NT2/D1 (cell line): ENCODE data around the gene HS1BP3.

ENCODE experiments used
- DNase-seq: peaks from one replicate; pipeline ENCODE4 v3.0.0-alpha.2; 2011; ENCODE audit warnings: low read depth, low spot score
- H3K27me3 ChIP-seq: 2 replicates; pipeline ENCODE4 v1.6.0; 2011; ENCODE audit warnings: mild to moderate bottlenecking; ENCODE audit not compliant: insufficient read length, insufficient read depth
- H3K36me3 ChIP-seq: 2 replicates; pipeline ENCODE4 v1.6.1; 2011; ENCODE audit warnings: mild to moderate bottlenecking, low read length, mixed read lengths; ENCODE audit not compliant: insufficient read depth, insufficient read length
- H3K4me1 ChIP-seq: 2 replicates; pipeline ENCODE4 v1.5.1; 2011; ENCODE audit not compliant: insufficient read depth, insufficient read length
- H3K4me3 ChIP-seq: 2 replicates; pipeline ENCODE4 v1.5.1; 2011; ENCODE audit warnings: low read depth; ENCODE audit not compliant: insufficient read length
- H3K9ac ChIP-seq: 2 replicates; pipeline ENCODE4 v1.6.0; 2011; ENCODE audit warnings: low read depth; ENCODE audit not compliant: insufficient read length
- H3K9me3 ChIP-seq: 2 replicates; pipeline ENCODE4 v1.5.1; 2011; ENCODE audit warnings: mild to moderate bottlenecking, low read length; ENCODE audit not compliant: insufficient read depth
- SUZ12 ChIP-seq: IDR thresholded peaks from 2 replicates; pipeline ENCODE4 v1.6.1; 2011; ENCODE audit not compliant: insufficient read length, insufficient read depth; ENCODE audit errors: extremely low read depth
- YY1 ChIP-seq: IDR thresholded peaks from 2 replicates; pipeline ENCODE4 v1.6.1; 2011; ENCODE audit not compliant: insufficient read length, insufficient read depth
- ZNF274 ChIP-seq: IDR thresholded peaks from 2 replicates; pipeline ENCODE4 v1.6.1; 2011; ENCODE audit warnings: mild to moderate bottlenecking, low read depth, low read length

HS1BP3 gene

DNA sequence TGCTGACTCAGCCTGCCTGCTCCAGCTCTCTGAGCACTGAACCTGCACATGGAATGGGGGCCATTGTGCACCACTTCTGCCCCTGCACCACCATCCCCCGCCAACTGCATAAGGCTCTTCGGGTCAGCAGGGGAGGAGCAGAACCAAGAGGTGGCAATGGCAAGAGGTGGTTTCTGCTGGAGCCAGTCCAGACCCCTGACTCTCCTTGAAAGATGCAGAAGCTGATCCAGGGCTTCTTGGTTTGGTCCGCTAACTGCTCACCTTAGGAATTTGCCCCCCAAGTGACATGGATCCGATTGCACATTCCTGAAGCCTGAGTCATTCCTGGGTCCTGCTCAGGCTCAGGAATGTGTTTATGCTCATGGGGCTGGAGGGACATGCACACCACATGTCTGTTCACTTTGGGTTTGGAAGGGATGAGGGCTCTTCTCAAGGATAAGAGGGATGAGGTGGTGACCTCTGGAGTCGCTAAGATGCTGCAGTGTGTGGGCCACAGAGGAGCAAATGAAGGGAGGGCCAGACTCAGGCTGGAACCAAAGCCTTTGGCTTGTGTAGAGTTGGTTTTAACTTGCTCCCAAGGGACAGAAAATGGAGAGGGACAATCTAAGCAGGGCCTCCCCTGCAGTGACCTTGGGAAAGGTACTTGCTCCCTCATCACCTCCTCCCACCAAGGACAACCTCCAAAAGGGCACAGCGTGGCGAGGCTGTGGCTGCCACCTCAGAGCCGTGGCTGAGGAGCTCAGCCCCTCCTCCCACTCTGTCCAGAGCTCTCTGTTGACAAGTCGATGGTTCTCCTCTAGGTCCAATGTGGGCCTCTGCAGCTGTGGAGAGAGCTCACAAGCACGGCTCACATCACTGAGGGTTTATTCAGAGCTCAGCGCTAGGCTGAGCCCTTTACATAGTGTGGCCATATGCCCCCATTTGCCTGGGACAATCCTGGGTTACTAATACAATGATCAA lies 66.2 kb downstream of the HS1BP3 start:
- Histone ChIP-seq H3K4me3 (no peak overlapping the region), H3K4me1 (peaks cover 19% of the 10 kb centered on the region), H3K9me3 (peaks cover 11% of the 10 kb centered on the region), H3K9ac (peak overlapping the region; percentile 39), H3K36me3 (no peaks in the 10 kb centered on the region), H3K27me3 (no peaks in the 10 kb centered on the region)
- peak; percentile 97 for DNase-seq
- TF ChIP-seq SUZ12 (no peak), YY1 (no peak), ZNF274 (no peak)

DNA sequence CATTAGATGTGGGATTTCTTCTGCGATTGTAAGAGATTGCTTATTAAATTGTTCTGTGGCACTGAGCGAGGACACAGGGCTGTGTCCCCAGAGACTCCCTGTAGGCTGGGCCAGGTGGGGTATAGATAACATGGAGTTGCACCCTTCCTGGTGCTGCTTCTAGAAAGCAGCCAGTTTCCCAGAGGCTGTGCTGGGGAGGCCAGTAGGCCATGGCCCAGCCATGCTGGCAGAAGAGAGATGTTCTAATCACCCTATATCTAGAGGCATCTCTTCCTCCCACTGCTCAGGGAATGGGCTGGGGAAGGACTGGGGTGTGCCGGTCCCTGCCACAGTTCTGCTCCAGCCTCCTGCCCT lies 66.9 kb downstream of the HS1BP3 start:
- Histone ChIP-seq H3K36me3 (no peaks in the 10 kb centered on the region), H3K4me3 (no peak overlapping the region), H3K9ac (peak overlapping the region; percentile 39), H3K4me1 (peaks cover 19% of the 10 kb centered on the region), H3K9me3 (peaks cover 11% of the 10 kb centered on the region), H3K27me3 (no peaks in the 10 kb centered on the region)
- DNase-seq: no peak
- TF ChIP-seq SUZ12: no peak
- TF ChIP-seq YY1: no peak
- no peak for TF ChIP-seq ZNF274

- TF ChIP-seq YY1: no peak
- no peak for TF ChIP-seq ZNF274
- no peak for TF ChIP-seq SUZ12
- H3K4me1 ChIP-seq: peaks cover 25% of the 10 kb centered on the region
- DNase-seq: no peak
- no peaks in the 10 kb centered on the region for H3K36me3 ChIP-seq
- H3K9ac ChIP-seq: peak overlapping the region; percentile 2
- no peak overlapping the region for H3K4me3 ChIP-seq
- H3K9me3 ChIP-seq: peaks cover 11% of the 10 kb centered on the region
- H3K27me3 ChIP-seq: no peaks in the 10 kb centered on the region
Measured at GRCh38 chr2:20583425-20583881, 67.4 kb downstream of the HS1BP3 start.

DNA sequence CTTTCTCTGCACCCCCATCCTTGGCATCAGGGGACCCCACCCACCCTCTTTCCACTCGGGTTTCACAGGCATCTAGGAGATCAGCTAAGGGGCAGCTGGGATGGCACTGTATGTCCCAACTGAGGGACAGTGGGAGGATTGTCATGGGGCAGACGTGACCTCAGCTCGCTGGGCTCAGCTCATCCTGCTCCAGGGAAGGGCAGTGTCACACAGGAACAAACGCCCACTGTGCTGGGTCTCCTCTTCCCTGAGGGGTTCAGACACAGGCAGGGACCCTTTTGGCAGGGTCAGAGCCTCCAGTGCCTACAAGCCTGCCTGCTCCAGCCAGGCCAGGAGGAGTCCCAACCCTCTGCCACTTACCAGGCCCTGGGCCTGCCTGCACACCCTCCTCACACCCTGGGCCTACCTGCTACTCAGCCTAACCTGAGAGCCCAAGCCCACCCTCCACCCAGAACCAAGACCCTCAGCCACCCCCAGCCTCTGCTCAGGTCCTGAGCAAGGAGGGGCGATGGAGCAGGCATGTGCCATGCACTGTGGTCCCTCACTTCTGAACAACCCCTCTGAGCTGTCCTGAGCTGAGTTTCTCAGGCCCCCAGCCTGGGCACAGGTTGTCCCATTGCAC lies 68.2 kb downstream of the HS1BP3 start:
- H3K9me3 ChIP-seq: peaks cover 11% of the 10 kb centered on the region
- peaks cover 31% of the 10 kb centered on the region for H3K4me1 ChIP-seq
- no peaks in the 10 kb centered on the region for H3K36me3 ChIP-seq

GRCh38 chr2:20580690-20581437 lies 70.0 kb downstream of the HS1BP3 start:
- H3K4me3 ChIP-seq: no peak overlapping the region
- H3K9me3 ChIP-seq: peaks cover 11% of the 10 kb centered on the region
- peaks cover 36% of the 10 kb centered on the region for H3K4me1 ChIP-seq
- peak overlapping the region; percentile 16 for H3K9ac ChIP-seq
- no peaks in the 10 kb centered on the region for H3K27me3 ChIP-seq
- DNase-seq: no peak
- TF ChIP-seq ZNF274 (no peak), SUZ12 (no peak), YY1 (no peak)
- H3K36me3 ChIP-seq: no peaks in the 10 kb centered on the region

More for the DNA sequence above, 68.2 kb downstream of the HS1BP3 start:
- no peaks in the 10 kb centered on the region for H3K27me3 ChIP-seq
- H3K9ac ChIP-seq: no peak overlapping the region
- no peak overlapping the region for H3K4me3 ChIP-seq
- TF ChIP-seq SUZ12 (no peak), ZNF274 (no peak), YY1 (no peak)
- no peak for DNase-seq

DNA sequence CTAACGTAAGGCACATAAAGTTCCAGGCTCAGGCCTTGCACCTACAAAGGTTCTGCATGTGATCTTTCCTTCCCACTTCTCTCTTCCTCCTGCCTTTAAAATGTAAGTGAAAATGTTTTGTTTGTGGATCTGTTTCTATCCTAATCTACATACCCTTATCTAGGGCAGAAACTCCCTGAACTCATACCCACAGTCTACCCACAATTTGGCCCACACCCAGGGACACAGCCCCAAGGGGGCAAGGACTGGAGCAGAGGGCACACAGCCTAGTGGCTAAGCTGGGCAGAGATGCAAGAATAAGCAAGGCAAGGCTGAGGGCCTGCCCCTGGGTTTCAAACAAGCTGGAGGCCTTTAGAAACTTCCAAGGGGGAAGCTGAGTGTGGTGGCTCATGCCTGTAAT lies 71.0 kb downstream of the HS1BP3 start:
- no peak overlapping the region for H3K9ac ChIP-seq
- TF ChIP-seq SUZ12: no peak
- no peak for TF ChIP-seq ZNF274
- TF ChIP-seq YY1: no peak
- H3K27me3 ChIP-seq: no peaks in the 10 kb centered on the region
- no peaks in the 10 kb centered on the region for H3K36me3 ChIP-seq
- H3K4me1 ChIP-seq: peaks cover 27% of the 10 kb centered on the region
- peaks cover 11% of the 10 kb centered on the region for H3K9me3 ChIP-seq
- DNase-seq: no peak
- no peak overlapping the region for H3K4me3 ChIP-seq
